C4-2B (cell line): ENCODE results near the gene CALCOCO2.

ENCODE experiments used
- ZFX ChIP-seq: fragments of 450-650 bp; IDR thresholded peaks from 2 replicates; pipeline ENCODE4 v1.6.1; 2017
- TF ChIP-seq, protein P1 (sequence below): fragments of 450-650 bp; conservative IDR thresholded peaks from 2 replicates; pipeline ENCODE4 v1.5.1; 2017; ENCODE audit warnings: mild to moderate bottlenecking

DNA sequence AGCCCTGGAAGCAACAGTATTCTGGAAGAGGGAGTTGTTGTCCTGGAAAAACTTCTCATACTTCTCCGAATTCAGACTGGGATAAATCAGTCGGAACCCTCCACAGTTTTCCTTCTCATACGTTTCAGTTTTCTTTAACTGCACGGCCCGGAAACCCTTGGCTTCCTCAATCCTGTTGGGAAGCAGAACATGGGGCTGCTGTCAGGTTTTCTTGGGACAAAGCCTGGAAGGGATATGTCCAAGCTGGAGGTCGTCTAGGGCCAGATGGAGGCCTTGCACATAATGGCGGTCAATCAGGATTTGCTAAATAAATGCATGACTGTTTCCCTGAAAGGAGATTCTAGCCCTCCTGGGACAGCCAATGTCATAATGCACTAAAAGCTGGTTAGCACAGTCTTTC is 43.0 kb upstream of the CALCOCO2 start:
- TF ChIP-seq, protein P1, sequence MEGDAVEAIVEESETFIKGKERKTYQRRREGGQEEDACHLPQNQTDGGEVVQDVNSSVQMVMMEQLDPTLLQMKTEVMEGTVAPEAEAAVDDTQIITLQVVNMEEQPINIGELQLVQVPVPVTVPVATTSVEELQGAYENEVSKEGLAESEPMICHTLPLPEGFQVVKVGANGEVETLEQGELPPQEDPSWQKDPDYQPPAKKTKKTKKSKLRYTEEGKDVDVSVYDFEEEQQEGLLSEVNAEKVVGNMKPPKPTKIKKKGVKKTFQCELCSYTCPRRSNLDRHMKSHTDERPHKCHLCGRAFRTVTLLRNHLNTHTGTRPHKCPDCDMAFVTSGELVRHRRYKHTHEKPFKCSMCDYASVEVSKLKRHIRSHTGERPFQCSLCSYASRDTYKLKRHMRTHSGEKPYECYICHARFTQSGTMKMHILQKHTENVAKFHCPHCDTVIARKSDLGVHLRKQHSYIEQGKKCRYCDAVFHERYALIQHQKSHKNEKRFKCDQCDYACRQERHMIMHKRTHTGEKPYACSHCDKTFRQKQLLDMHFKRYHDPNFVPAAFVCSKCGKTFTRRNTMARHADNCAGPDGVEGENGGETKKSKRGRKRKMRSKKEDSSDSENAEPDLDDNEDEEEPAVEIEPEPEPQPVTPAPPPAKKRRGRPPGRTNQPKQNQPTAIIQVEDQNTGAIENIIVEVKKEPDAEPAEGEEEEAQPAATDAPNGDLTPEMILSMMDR: no peak
- no peak for TF ChIP-seq ZFX
